ENCODE results near the gene DUSP5. TPM values are rescaled to one million over a fixed set of nuclear protein-coding genes. Genes with fewer than 3 reads are reported as not detected.

The DUSP5 gene
- total and polyA plus RNA-seq, 12 donors, result 11.7 to 61.7 (median 17.4) TPM

DNA sequence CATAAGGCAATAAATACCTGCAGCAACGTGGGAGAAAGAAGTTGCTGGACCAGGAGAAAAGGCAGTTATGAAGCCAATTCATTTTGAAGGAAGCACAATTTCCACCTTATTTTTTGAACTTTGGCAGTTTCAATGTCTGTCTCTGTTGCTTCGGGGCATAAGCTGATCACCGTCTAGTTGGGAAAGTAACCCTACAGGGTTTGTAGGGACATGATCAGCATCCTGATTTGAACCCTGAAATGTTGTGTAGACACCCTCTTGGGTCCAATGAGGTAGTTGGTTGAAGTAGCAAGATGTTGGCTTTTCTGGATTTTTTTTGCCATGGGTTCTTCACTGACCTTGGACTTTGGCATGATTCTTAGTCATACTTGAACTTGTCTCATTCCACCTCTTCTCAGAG, 13.0 kb downstream of the DUSP5 start:
- Histone ChIP-seq H3K4me3 (no peak overlapping the region), H3K36me3 (replicated peaks in 1 of 2) (peaks cover 0 to 21% of the 10 kb centered on the region in 2 donors), H3K27me3 (no peaks in the 10 kb centered on the region), H3K4me1 (replicated peaks in 1 of 2) (peaks cover 0 to 13% of the 10 kb centered on the region in 2 donors), H3K9me3 (replicated peaks in 1 of 3) (no peaks in the 10 kb centered on the region), H3K27ac (no peak overlapping the region)
- DNase-seq, result no peak
- intact Hi-C loops (cut with DNase I), result no loop called here
- WGBS, 4 donors, result 92 to 98% (median 96%) methylated on average over 3 of the region's 3 CpGs
- TF ChIP-seq POLR2A (IDR thresholded peaks at IDR 0.05), result no peak
- TF ChIP-seq, protein P1, sequence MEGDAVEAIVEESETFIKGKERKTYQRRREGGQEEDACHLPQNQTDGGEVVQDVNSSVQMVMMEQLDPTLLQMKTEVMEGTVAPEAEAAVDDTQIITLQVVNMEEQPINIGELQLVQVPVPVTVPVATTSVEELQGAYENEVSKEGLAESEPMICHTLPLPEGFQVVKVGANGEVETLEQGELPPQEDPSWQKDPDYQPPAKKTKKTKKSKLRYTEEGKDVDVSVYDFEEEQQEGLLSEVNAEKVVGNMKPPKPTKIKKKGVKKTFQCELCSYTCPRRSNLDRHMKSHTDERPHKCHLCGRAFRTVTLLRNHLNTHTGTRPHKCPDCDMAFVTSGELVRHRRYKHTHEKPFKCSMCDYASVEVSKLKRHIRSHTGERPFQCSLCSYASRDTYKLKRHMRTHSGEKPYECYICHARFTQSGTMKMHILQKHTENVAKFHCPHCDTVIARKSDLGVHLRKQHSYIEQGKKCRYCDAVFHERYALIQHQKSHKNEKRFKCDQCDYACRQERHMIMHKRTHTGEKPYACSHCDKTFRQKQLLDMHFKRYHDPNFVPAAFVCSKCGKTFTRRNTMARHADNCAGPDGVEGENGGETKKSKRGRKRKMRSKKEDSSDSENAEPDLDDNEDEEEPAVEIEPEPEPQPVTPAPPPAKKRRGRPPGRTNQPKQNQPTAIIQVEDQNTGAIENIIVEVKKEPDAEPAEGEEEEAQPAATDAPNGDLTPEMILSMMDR (IDR thresholded peaks at IDR 0.05), result no peak

DNA sequence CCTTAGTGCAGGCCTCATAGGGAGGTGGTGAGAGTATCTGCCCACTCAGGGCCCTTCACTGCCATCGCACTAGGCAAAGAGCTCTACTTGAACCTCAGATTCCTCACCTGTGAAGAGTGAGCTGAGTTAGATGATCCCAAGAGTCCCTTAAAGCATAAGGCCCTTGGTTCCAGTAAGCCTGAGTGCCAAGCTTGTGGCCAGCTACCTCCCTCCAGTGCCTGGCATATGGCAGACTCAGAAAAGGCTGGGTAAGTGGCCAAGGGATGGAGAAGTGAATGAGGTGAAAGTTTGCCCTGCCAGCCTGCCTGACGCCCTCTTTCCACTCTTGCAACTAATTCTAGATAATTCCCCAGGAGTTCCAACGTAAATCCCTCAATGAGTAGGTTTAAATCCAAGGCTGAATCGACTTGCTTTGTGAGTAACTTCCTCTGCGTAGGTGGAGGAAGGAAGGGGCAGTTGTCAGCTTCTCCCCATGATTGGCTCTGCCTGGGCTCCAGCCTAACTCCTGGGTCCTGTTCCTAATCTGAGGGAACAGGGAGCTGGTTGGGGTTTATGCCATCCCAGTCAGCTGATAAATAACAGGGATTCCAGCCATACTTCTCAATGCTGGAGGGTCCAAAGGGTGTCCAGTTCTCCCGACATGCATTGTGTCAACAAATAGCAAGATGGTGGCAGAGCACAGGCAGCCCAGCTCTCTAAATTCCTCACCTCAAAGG, 14.2 kb downstream of the DUSP5 start:
- TF ChIP-seq POLR2A (IDR thresholded peaks at IDR 0.05), result no peak
- TF ChIP-seq, protein P1 (IDR thresholded peaks at IDR 0.05), result no peak
- Histone ChIP-seq H3K4me1 (replicated peaks in 1 of 2) (peaks cover 0 to 6% of the 10 kb centered on the region in 2 donors), H3K27me3 (no peaks in the 10 kb centered on the region), H3K4me3 (no peak overlapping the region), H3K27ac (peak overlapping the region in 2 of 5 donors; percentile 50 to 67), H3K9me3 (replicated peaks in 1 of 3) (no peaks in the 10 kb centered on the region), H3K36me3 (replicated peaks in 1 of 2) (peaks cover 0 to 21% of the 10 kb centered on the region in 2 donors)
- intact Hi-C loops (cut with DNase I), result no loop called here
- DNase-seq, result no peak
- 69 to 90% (median 84%) methylated on average over 3 to 6 of the region's 6 CpGs for WGBS, 4 donors

DNA sequence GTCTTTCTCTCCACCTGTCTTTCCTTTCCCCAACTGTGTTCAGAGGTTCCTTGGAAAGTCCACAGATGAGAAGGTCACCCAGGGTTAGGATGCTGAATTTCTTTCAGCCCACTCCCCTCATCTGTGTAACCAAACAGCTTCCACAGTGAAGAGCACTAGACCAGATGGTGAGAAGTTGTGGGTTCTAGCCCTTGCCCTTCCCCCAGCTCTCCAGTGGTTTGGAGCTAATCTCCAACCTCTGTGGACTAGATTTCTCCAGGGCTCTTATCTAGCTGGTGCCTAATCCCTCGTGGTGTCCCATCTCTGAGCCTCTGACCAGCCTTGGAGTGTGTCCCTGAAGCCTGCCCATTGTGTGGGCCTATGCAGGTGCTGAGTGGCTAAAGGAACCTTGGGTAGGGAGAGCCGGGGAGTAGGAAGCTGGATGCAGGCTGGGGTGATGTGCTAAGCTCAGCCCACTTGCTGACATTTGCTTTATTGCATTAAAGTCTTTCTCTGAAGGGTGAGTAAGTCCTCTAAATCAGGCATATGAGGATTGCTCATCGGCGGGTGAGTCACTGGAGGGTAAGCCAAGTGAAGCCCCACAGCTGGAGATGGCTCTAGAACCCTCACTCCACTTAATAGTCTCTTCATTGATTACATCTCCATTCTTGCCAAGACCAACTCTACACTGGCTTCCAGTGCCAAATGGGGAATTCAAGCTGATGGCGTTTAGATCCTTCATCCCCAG, 14.9 kb downstream of the DUSP5 start:
- H3K27me3 ChIP-seq, result no peaks in the 10 kb centered on the region
- H3K4me3 ChIP-seq, result no peak overlapping the region
- intact Hi-C loops (cut with DNase I), result no loop called here
- H3K4me1 ChIP-seq (replicated peaks in 1 of 2), result peaks cover 0 to 6% of the 10 kb centered on the region in 2 donors
- peak; percentile 60 to 81 (median 71) for DNase-seq
- peak overlapping the region in 2 of 5 donors; percentile 50 to 67 for H3K27ac ChIP-seq
- peaks cover 0 to 13% of the 10 kb centered on the region in 2 donors for H3K36me3 ChIP-seq (replicated peaks in 1 of 2)
- H3K9me3 ChIP-seq (replicated peaks in 1 of 3), result no peaks in the 10 kb centered on the region
- TF ChIP-seq, protein P1 (IDR thresholded peaks at IDR 0.05), result no peak
- TF ChIP-seq POLR2A (IDR thresholded peaks at IDR 0.05), result peak in 1 of 2 donors; percentile 17
- WGBS, 4 donors, result 43 to 65% (median 44%) methylated on average over 4 to 5 of the region's 5 CpGs

DNA sequence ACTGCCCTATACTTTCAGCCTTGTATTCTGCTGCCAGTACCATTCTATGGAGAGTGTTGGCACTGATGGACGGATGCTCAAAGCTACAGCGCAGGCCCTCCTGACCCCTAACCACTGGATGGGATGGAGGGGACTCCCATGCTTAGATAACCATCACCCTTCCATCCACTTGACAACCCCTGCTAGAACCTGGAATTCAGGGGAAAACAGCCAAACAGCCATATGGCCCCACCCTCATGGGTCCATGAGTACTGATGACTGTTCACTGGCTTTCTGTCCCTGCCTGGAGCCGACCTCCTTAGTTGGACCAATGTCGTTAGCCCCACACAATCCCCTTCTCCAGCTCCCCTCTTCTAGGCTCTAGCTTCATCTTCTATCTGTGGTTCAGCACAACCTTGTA, 16.2 kb downstream of the DUSP5 start:
- Histone ChIP-seq H3K4me3 (no peak overlapping the region), H3K9me3 (replicated peaks in 1 of 3) (no peaks in the 10 kb centered on the region), H3K4me1 (replicated peaks in 1 of 2) (peaks cover 0 to 6% of the 10 kb centered on the region in 2 donors), H3K36me3 (replicated peaks in 1 of 2) (peaks cover 0 to 13% of the 10 kb centered on the region in 2 donors), H3K27ac (no peak overlapping the region), H3K27me3 (no peaks in the 10 kb centered on the region)
- intact Hi-C loops (cut with DNase I), result no loop called here
- 93 to 100% (median 98%) methylated on average over 3 to 4 of the region's 4 CpGs for WGBS, 4 donors
- peak in 3 of 7 donors; percentile 2 to 35 (median 15) for DNase-seq
- TF ChIP-seq, protein P1 (IDR thresholded peaks at IDR 0.05), result no peak
- TF ChIP-seq POLR2A (IDR thresholded peaks at IDR 0.05), result no peak
